ENCODE data around the gene PPP1R13B. TPM values are rescaled to one million over a fixed set of nuclear protein-coding genes. Genes with fewer than 3 reads are reported as not detected.

PPP1R13B gene
- total RNA-seq, 1 donor from 2014 or later = 15.8 TPM

DNA sequence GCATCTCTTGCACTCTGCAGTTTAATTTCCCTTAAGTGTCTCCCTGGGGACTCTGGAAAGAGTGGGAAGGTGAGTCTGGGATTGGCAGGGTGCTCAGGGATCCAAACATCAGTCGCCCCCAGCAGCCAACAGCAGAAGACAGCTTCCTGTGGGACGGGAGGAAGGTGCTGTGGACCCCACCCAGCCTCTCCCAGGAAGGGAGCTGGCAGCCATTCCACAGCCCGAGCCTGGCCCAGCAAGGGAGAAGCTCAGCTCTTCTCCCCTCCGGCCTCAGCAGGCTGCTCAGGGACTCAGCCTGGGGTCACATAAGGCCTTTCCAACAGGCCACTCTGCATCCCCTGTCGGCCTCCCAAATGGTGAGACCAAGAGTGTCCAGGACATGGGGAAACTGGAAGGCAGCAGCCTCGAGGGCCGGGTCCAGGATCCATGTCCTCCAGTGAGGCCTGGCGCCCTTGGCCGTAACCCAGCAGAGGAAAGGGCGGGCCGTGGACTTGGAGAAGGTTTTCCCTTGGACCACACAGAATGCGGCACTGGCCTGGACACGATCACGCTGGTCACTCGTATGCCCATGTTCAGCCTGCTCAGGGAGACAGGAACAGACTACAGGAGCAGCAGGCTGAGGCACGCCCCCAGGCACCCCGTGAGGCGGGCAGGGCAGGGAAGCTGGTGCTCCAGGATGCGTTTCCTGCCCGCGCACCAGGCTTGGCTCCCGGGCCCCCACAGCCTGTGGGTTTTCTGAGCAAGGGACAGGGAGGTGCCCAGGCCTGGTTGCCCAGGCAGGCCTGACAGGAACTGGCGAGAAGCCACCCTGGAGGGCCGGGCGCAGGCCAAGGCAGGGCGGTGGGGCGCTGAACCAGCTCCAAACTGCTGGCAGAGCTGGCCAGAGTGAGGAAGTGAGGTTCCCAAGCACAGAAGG is 135.6 kb downstream of the PPP1R13B start:
- DNase-seq = no peak

DNA sequence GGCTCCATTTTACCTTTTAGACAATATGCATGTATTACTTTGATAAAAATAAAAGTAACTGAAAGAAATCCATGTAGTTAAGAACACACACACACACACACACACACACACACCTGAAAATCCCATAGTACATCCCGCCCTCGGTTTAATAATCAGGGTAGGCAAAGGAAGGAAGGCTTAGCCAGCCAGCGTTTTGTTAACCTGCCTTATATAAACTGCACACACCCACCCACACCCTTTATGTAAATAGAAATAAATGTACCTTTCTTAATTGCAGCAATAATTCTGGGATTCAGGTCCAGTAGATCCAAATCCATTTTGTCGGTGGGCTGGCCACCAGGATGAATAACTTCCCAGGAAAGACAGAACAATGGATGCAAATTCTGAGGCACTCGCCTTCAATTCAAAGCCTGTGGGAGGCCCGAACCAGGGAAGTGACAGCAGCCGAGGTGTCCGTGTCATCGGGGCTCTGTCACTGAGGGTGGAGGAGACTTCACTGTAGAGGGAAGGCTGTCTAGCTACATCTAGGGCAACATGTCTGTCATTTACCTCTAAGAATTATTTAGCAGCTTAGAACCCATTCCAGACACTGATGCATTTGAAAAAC is 136.5 kb downstream of the PPP1R13B start:
- DNase-seq = no peak

GRCh38 chr14:103709814-103710213 is 137.6 kb downstream of the PPP1R13B start:
- no peak for DNase-seq

GRCh38 chr14:103708750-103709187 is 138.6 kb downstream of the PPP1R13B start:
- peak; percentile 67 for DNase-seq

DNA sequence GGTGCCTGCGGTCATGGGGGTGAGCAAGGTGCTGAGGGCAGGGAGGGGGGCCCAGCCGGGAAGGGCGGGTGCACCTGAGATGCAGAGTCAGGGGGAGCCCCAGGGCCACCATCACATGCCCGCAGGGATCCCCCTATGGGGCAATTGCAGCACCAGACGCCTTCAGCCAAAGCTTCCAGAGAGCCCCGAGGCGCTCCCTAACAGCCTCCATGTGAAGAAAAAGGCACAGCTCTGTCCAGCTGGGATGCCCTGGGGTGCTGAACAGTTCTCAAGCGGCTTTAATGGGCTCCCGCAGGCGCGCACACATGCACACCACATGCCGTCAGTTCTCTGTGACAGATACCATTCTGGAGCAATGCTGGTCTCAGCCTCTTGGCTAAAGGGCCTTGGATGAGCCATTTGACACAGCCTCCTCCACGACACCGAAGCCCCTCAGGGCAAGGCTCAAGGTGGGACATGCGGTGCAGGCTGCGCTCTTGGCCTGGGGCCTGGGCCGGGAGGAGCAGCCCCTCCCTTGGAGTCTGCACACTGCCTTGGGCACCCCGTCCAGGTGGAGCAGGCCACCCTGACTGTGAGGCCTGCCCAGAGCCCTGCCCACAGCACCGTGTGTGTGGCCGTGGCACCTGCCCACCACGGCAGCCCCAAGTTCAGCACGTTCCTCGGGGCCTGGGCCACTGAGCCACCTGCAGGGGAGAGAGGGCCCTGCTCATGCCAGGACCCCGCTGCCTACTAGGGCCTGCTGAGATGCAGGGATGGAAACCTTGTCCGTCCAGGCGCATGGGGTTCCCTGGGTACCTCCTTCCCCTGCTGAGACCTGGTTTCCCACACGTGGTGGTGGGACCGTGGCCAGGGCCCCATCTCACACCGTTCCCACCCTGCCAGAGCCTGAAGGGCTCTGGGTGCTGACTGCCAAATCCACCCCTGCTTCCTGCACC is 139.8 kb downstream of the PPP1R13B start:
- DNase-seq = no peak

DNA sequence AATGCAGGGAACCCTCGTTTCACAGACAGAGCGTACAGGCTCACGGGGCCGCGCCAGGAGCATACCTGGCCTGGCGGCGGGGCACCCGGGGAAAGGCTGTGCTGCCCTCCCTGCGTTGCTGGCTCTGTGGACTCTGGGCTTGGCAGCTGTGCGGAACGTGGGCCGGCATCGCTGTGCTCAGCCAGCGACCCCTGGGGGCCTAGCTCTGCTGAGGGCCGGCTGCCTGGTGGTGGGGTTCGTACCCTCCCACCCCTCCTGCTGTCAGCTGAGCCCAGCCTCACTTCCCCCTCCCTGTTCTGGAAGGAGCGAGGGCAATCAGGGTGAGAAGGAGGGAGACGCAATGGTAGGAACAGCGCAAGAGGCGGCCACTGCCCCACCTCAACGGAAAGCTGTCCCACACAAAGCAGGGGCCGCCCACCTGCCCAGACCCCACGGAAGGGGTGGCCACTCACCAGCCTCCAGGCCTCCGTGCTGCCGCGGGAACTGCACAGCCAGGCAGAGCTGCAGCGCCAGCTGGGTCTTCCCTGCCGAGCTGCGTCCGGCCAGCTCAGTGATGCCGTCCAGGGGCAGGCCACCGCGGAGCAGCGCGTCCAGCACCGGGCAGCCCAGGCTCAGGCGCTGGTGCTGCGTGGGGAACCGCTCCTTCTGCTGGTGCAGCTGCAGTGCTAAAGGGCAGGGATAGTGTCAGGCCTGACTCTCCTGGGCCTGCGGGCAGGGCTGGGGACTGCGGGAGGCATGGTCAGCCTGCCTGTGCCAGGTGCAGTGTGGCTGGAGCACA is 140.6 kb downstream of the PPP1R13B start:
- no peak for DNase-seq

DNA sequence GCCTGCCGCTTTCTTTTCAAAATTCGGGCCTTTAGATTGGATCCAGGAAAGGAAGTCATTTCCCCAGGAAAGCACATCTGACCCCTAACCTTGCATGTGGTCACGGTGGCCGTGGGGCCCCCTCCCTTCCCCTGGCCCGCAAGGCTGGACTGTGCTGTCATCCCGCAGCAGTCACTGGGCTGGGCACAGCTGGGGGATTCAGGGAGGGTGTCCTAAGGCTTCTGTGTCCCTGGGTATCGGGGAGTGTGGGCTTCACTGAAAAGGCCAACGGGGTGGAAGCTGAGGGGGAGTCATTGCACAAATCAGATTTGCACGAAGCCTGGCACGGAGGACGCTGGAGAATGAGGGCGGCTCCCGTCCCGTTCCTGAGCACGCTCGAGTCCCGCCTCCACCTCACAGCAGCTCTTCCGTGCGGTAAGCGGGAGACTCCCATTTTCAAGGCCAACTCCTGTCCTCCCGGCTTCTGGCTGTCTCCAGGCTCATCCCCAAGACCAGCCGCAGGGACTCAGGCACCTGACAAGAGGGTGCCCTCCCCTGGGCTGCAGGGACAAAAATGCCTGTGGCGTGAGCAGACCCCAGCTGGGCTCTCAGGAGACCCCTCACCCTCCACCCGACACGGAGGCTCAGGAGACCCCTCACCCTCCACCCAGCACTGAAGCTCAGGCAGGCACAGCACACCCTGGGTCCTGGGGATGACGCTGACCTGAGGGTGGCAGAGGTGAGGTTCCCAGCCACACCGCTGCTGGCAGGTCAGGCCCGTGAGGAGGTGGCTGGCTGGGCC is 141.7 kb downstream of the PPP1R13B start:
- DNase-seq = no peak

- no peak for DNase-seq
Measured at GRCh38 chr14:103705118-103705503, 142.3 kb downstream of the PPP1R13B start.

GRCh38 chr14:103704708-103705107 is 142.7 kb downstream of the PPP1R13B start:
- no peak for DNase-seq

GRCh38 chr14:103703433-103704385 is 143.7 kb downstream of the PPP1R13B start:
- no peak for DNase-seq

DNA sequence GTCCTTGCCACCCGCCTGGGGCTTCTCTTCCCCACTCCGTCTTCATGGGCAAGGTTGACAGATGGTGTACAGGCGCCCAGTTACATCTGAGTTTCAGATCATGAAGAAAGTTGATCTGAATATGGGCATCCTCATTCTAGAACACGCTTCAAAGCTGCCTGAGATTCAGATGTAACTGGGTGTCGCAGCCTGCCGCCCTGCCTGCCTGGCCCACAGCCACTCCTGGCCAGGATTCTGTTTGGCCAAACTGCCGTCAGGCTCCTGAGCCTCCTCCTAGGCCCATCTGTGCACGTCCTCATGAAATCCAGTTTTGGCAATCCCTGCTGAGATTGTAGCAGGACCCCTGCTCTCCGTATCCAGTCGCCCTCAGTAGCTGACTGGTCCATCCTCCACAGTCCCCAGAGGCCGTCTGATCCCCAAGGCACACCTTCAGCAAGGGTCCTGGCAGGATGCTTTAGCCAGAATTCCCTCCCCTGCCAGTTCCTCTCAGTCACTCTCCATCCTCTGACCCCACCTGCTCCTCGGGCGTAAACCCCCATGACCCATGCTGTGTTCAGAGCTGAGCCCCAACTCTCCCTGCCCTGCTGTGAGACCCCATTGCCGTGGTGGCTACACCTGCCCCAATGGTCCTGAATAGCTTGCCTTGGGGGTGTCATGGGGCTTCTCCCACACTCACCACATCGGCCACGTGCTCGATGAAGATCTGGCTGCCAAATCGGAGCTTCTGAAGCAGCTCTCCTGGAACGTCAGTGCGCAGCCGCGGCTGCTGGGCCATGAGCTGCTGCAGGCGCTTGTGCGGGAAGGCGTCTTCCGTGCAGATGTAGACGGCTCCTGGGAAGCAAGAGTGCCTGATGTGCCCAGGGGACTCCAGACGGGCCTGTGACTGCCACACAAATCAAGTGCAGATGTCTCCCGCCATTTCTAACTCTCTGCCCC is 144.6 kb downstream of the PPP1R13B start:
- DNase-seq = no peak

DNA sequence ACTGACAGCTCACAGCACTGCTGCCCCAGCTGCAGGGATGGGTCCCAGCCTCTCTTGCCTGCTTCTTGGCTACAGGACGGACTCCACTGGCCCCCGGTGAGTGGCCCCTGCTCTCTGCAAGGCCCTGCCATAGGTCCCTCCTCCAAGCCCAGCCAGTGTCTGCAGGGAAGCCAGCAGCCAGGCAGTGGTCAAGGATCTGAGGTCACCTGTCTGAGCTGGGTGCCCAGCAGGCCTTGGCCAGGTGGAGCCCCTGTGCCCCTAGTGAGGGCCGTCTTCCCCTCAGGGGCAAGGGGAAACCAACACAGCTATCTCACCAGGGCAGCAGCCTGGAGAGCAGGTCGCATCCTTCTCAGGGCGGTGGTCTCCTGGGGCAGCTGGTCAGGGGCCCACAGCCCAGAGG is 145.3 kb downstream of the PPP1R13B start:
- DNase-seq = no peak

DNA sequence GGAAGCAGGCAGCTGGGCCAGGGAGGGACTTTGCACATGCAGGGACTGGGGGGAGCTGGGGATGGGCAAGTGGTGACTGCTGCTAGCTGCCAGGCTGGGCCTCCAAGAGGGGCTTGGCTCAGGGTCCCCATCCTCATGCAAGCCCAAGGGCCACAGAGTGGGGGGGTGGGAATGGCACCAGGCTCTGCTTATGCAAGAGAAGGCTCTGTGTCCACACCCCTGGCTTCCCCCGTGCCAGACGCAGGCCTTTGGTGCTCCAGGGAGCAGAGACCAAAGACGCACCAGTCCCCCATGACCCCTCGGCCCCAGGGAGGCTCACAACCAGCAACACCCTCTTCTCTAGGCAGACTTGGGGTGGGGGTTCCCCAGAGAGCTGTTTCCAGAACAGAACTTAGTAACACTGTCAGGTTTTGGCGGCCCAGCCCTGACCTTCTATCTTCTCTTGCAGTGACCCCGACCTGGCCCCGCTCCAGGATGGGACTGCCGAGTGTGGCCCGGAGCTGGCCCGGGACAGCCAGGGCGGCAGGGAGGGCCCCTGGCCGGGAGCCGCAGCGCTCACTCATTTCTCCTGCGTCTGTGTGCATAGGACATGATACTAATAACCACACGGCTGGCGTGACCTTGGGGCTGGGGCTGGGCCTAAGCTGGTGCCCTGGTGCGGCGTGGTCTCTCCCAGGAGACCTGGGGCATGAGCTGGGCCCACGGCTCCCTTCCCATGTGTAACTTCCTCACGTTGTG is 146.5 kb downstream of the PPP1R13B start:
- no peak for DNase-seq

DNA sequence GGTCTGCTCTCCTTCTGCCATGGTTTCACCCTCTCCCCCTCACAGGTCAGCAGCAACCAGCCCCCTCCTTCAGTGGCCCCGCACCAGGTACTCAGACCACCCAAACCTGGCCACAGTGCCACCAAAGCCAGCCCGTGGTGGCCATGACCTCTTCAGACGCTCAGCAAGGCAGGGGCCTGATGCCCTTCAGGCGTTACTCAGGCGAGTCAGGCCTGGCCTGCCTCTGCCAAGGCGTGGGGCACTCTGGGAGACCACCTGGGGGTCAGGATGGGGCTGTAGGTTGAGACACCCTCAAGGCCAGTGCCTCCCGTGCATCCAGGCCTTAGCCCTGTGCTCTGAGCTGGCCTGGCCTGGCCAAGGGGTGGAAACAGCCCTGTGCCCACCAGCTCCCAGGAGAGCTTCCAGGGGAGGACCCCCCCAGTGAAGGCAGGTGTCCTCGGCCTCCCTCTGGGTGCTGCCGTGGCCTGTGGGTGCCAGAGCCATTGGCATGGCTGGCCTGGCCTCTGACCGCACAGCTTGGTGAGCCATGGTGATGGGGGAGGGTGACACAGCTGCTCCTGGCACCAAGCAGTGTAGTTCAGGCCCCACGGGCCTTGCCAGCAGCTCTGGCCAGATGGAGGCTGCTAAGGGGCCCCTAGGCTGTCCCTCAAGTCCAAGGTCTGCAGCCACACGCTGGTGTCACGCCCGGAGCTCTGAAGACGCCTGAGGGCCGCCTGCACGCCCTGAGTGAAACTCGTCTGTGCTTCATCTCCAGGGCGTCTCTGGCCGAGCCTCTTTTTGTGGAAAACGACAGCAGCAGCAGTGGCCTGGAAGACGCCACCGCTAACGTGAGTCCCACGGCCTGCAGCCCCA is 147.2 kb downstream of the PPP1R13B start:
- peak; percentile 54 for DNase-seq

DNA sequence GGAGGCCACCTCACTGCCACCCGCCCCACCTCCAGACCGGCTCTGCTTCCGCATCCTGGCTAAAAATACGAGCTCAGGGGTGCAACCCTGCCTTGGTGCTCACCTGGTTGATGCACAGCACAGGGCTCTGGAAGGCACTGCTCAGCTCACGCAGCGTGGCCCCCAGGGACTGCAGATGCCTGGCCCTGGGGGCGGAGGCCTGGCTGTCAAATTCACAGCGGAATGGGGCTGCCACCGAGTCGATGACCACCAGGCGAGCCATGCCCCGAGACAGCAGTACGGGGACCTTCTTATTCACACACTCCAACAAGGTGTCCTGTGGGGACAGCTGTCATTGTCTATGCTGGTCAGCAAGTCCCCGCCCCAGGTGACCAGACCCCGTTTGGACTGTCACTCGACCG is 148.1 kb downstream of the PPP1R13B start:
- DNase-seq = no peak

- no peak for DNase-seq
Measured at GRCh38 chr14:103698380-103699260, 148.8 kb downstream of the PPP1R13B start.

Data from occipital lobe (tissue), 2 donors.